Inflammatory macrophage (primary cell): ENCODE data around the gene PPME1.
"Not testable (repeated sequence)": the region's sequence is repeated elsewhere in the genome, so short reads cannot be mapped to it uniquely, and the experiment has no call there.

Experiments
- DNase-seq, 2 donors: peaks; one replicate each; pipeline ENCODE4 v3.0.0-alpha.2; 2020 to 2022
- total RNA-seq, 18 experiments: gene quantifications; one replicate each; lab custom pipeline; 2026; ENCODE audit warnings: mixed read lengths in 6 of 18, inconsistent platforms in 2 of 18; lab: John Stamatoyannopoulos, UW

PPME1 gene, protein sequence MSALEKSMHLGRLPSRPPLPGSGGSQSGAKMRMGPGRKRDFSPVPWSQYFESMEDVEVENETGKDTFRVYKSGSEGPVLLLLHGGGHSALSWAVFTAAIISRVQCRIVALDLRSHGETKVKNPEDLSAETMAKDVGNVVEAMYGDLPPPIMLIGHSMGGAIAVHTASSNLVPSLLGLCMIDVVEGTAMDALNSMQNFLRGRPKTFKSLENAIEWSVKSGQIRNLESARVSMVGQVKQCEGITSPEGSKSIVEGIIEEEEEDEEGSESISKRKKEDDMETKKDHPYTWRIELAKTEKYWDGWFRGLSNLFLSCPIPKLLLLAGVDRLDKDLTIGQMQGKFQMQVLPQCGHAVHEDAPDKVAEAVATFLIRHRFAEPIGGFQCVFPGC
- 10.0 to 49.6 (median 30.5) reads per million in 18 experiments for total RNA-seq

GRCh38 chr11:74170694-74171629 is at the start of gene PPME1, which contains the start of gene C2CD3:
TSS of gene PPME1 (plus strand) at chr11:74171289. CDS start at chr11:74171422, 133 bp downstream.
TSS of gene C2CD3 (minus strand) at chr11:74171002. CDS start at chr11:74170792, 210 bp downstream.
- peak; percentile 100 for DNase-seq

- no peak for DNase-seq
Observed at GRCh38 chr11:74121804-74122203, 49.3 kb upstream of the PPME1 start.

DNA sequence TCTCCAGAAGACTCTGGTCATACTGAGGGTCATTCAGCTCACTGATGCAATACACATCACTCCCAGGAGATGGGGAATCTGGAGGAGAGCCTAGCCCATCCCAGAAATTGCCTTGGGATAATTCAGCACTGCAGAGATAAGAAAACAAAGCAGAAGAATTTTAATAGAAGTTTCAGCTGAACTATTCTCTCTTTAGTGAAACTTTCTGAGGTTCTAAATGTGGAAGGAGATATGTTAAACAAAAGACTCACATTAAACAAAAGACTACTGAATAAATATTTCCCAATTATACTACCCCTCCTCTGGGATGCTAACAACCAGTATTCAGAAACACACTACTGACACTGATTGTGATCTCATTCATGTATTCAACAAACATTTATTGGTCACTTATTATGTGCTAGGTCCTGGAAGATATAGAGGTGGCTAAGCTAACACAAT is 48.1 kb upstream of the PPME1 start:
- DNase-seq: no peak

DNA sequence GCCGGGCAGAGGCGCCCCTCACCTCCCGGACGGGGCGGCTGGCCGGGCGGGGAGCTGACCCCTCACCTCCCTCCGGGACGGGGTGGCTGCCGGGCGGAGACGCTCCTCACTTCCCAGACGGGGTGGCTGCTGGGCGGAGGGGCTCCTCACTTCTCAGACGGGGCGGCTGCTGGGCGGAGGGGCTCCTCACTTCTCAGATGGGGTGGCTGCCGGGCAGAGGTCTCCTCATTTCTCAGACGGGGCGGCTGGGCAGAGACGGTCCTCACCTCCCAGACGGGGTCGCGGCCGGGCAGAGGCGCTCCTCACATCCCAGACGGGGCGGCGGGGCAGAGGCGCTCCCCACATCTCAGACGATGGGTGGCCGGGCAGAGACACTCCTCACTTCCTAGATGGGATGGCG is 42.0 kb upstream of the PPME1 start:
- DNase-seq: not testable (repeated sequence)

DNA sequence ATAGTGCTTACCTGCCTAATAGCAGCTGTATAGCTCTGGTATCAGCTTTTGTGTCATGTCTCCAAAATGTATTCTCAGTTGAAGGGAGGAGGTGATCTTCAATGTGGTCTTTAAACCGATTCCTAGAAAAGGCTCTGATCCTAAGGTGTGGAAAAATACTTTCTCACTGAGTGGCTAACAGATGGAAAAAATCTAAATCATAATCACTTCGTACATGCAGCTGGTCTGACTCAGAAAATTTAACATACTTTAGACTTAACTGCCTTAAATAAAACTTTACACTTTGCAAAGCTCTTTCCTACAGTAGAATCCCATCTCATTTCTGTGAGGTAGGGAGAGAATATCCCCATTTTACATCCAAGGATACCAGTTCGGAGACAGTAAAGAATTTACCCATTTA is 38.3 kb upstream of the PPME1 start:
- no peak for DNase-seq

- no peak for DNase-seq
Observed at GRCh38 chr11:74133436-74133835, 37.7 kb upstream of the PPME1 start.

- no peak for DNase-seq
Observed at GRCh38 chr11:74134661-74135060, 36.4 kb upstream of the PPME1 start.

DNA sequence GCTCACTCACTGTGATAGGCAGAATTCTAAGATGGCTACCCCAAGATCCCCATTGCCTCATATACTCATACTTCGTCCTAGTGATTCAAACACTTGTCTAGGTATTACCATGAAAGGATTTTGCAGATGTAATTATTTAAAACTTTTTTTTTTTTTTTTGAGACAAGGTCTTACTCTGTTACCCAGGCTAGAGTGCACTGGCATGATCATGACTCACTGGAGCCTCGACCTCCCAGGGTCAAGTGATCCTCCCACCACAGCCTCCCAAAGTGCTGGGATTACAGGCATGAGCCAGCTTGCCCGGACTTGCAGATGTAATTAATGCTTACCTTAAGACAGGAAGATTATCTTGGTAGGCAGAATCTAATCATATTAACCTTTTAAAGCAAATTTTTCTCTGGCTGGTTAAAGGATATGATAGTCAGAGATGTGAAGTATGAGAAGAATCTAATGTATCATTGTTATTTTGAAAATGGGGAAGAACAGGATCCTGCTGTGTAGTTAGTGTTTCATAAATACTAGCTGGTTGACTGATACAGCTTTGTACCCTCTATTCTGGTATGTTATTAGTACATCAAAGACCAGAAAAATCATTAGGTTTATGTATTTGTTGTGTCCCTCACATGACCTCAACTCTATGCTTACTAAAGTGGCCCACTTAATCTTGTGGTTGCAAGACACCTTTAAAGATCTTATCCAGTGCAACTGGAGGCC is 35.8 kb upstream of the PPME1 start:
- DNase-seq: peak; percentile 71 to 88

DNA sequence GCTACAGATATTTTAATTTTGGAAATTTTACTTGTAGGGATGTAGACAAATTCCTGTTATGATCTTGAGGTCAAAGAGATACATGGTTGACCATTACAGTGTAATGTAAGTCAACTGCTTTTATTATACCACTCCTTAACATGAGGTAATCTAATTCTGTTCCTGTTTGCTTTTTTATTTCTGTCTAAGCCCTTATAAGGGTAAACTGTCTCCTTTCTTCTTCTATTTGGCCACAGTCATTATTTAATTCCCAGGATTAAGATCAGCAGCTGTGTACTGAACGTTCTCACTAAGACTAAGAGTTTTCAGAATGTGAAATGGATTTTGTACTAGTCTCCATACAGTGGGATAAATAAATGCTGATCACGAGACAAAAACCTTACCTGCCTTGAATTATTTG is 33.1 kb upstream of the PPME1 start:
- no peak for DNase-seq

DNA sequence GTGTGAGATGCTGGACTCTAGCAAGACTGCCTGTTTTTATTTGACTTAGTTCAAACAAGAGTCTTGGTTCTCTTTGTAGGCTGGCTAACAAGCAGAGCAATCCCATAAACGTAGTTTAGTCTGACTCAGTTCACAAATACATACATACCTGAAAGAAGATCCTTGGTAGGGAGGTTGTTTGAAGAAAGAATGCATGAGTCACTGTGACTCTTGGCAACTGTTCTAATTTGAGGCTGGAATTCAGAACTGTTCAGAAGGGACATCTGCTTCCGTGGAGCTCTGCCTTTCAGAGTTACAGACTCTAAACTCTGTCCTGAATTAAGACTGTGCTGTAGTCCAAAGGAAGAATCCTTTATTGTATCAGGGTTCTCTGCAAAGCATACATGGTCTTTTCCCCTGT is 32.5 kb upstream of the PPME1 start:
- DNase-seq: no peak

DNA sequence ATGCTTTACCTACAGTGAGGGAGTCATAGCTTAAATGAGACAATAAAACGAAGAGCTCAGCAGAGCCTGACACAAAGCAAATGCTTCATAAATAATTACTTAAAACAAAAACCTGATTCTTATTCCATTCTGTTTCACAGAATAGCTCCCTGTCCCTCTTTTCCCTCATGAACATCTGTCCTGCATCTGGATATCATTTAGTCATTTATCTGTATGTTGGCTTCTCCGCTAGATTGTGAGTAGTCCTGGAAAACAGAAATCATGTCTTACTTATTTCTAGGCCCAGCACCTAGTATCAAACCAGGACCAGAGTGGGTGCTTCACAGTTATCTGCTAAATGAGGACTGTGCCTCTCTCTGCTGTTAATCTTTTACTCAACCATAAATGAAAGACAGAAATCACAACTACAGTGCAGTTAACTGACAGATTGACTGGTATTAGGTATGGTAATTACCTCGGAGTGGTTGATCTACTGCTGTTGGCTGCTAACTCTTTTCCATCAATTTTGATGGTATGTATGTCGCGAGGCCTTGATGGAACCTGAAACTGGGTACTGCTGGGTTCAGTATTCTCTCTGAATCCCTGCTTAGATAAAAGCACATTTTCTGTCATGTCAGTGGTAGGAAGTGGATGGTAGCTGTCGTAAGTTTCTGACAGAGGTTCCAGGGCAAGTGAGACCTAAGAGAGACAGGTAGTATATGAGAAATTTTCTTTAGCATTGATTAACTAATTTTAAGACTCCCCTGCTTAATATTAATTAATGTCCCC is 31.8 kb upstream of the PPME1 start:
- DNase-seq: no peak

DNA sequence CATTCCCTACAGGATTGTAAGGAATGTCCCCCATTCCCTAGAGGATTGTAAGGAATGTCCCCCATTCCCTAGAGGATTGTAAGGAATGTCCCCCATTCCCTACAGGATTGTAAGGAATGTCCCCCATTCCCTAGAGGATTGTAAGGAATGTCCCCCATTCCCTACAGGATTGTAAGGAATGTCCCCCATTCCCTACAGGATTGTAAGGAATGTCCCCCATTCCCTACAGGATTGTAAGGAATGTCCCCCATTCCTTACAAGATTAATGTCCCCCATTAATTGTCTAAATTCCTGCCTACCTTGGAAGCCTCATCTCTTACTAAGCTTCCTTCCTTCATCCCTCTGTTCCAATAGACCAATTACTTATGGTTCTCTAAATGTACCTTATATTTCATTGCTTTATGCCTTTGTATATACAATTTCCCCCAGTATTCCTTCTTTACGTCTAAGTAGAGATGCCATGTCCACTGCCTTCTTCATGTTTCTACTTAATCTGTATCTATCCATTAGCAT is 31.1 kb upstream of the PPME1 start:
- DNase-seq: not testable (repeated sequence)

- DNase-seq: no peak
Observed at GRCh38 chr11:74141241-74141695, 29.8 kb upstream of the PPME1 start.

GRCh38 chr11:74141908-74142307 is 29.2 kb upstream of the PPME1 start:
- no peak for DNase-seq

- DNase-seq: no peak
Observed at GRCh38 chr11:74142624-74143023, 28.5 kb upstream of the PPME1 start.

DNA sequence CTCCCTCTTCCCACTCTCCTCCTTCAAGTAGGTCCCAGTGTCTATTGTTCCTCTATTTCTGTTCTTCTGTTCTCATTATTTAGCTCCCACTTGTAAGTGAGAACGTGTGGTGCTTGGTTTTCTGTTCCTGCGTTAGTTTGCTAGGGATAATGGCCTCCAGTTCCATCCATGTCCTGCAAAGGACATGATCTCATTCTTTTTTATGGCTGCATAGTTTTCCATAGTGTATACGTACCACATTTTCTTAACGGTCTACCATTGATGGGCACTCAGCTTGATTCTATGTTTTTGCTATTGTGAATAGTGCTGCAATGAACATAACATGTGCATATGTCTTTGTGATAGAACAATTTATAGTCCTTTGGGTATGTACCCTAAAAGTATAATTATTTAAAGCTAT is 26.5 kb upstream of the PPME1 start:
- DNase-seq: no peak

- DNase-seq: no peak
Observed at GRCh38 chr11:74147199-74147929, 23.7 kb upstream of the PPME1 start.

GRCh38 chr11:74153224-74153623 is 17.9 kb upstream of the PPME1 start:
- no peak for DNase-seq

- no peak for DNase-seq
Observed at GRCh38 chr11:74154620-74155281, 16.3 kb upstream of the PPME1 start.

DNA sequence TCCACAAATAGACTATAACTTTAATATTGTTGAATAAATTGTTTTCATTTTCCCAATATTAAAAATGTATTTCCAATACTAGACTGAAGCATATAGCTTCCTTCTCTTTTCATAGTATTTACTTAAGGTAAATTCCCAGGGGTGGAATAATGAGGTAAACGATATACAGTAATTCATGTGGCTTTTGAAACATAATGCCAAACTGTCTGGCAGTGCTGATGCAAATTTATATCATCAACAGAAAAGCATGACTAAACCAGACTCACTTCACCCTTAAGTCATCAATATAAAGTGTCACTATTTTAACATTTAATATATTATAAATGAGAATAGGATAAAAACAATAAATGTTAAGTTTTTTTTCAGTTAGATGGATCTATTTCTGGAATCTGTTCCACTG is 13.9 kb upstream of the PPME1 start:
- no peak for DNase-seq
